Lower leg skin (tissue), 4 donors: ENCODE data around the gene SLC6A12. TPM values are rescaled to one million over a fixed set of nuclear protein-coding genes. Genes with fewer than 3 reads are reported as not detected.

ENCODE experiments used
- DNase-seq, 2 donors: peaks; one replicate each; pipeline ENCODE4 v3.0.0-alpha.2; 2019; ENCODE audit warnings: low spot score in 2 of 2
- H3K4me3 ChIP-seq: fragments of 200-600 bp; sonication (generic); 2 replicates; pipeline ENCODE4 v1.5.1; 2017; ENCODE audit warnings: mild to moderate bottlenecking, low read depth; ENCODE audit not compliant: poor library complexity, severe bottlenecking
- CTCF ChIP-seq, 3 donors: fragments of 450-650 bp; IDR thresholded peaks; one replicate each; pipeline ENCODE4 v1.5.1; 2016; ENCODE audit warnings: antibody characterized with exemption in 3 of 3, mild to moderate bottlenecking in 3 of 3, moderate library complexity in 2 of 3
- POLR2A ChIP-seq, 2 donors: fragments of 450-650 bp; IDR thresholded peaks; one replicate each; pipeline ENCODE4 v1.6.1; 2016 to 2017; ENCODE audit warnings: antibody characterized with exemption in 2 of 2, mild to moderate bottlenecking in 1 of 2, moderate library complexity in 1 of 2
- WGBS, 2 donors: methylation state at CpG; one replicate each; pipeline ENCODE4 v1.1.5; 2018; 5-methylcytosine and 5-hydroxymethylcytosine counted together
- intact Hi-C: fragments of 100-400 bp; cut with DNase I; formaldehyde crosslinking; loops from one replicate; pipeline ENCODE4 v1.15.0; 2023; ENCODE audit warnings: low total_unique reads
- total RNA-seq, 4 donors: library from RNA; depleted of rRNA; stranded (reverse); fragments of >200 nt; gene quantifications; one replicate each; pipeline ENCODE4 v1.1.0, GENCODE V29; 2016

Gene SLC6A12
- total RNA-seq, 4 donors from 2014 or later: 0.30 to 0.74 (median 0.71) TPM; not detected in 1

GRCh38 chr12:153080-153746 lies 60.7 kb downstream of the SLC6A12 start:
- 22 to 29% methylated on average over 7 to 11 of the region's 11 CpGs for WGBS, 2 donors
- TF ChIP-seq CTCF (IDR thresholded peaks at IDR 0.05): no peak
- no peak for TF ChIP-seq POLR2A (IDR thresholded peaks at IDR 0.05)
- peak in 1 of 2 donors; percentile 23 for DNase-seq
- intact Hi-C loops: no loop called here
- no peak overlapping the region for H3K4me3 ChIP-seq

- DNase-seq: no peak
- intact Hi-C loops: no loop called here
- WGBS, 2 donors: 46 to 62% methylated on average over 2 to 3 of the region's 3 CpGs
- H3K4me3 ChIP-seq: no peak overlapping the region
- no peak for TF ChIP-seq CTCF (IDR thresholded peaks at IDR 0.05)
- TF ChIP-seq POLR2A (IDR thresholded peaks at IDR 0.05): no peak
Measured at GRCh38 chr12:152440-152839, 61.5 kb downstream of the SLC6A12 start.

GRCh38 chr12:151579-151978 lies 62.4 kb downstream of the SLC6A12 start:
- no peak for DNase-seq
- intact Hi-C loops: no loop called here
- TF ChIP-seq POLR2A (IDR thresholded peaks at IDR 0.05): no peak
- no peak for TF ChIP-seq CTCF (IDR thresholded peaks at IDR 0.05)
- no peak overlapping the region for H3K4me3 ChIP-seq
- 80 to 87% methylated on average over 5 of the region's 5 CpGs for WGBS, 2 donors

DNA sequence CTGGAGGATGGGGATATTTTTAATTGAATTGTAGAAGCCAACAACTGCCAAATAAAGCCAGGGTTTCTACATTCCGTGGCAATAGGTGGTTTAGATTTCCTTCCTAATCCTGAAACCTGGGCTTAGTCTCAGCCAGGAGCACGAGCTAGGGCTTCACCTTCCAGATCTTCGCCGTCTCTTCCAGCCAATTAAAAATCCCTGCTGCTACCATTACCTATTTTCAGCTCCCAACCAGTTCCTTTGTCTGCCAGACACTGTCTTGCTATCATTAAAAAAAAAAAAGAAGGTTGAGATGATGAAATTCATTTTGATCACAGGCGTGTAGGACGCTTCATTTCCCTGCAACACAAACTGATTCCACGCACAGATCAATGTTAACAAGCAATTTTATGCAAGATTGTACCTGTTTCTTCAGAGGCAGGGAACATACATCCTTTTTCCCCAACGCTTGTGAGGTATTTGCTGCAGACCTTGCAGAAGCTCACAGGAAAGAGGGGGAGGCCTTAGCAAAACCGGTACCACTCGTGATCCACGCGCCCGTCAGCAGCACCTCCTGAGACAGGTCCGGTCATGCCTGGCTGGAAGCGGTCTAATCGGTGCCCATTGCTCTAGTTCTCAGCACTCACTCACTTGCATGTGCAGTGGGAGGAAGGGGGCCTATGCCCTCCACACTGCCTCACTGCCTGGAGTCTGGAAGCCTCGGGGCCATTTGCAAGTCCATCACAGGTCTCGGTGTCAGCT lies 65.1 kb downstream of the SLC6A12 start:
- no peak for DNase-seq
- 64 to 69% methylated on average over 18 of the region's 18 CpGs for WGBS, 2 donors

DNA sequence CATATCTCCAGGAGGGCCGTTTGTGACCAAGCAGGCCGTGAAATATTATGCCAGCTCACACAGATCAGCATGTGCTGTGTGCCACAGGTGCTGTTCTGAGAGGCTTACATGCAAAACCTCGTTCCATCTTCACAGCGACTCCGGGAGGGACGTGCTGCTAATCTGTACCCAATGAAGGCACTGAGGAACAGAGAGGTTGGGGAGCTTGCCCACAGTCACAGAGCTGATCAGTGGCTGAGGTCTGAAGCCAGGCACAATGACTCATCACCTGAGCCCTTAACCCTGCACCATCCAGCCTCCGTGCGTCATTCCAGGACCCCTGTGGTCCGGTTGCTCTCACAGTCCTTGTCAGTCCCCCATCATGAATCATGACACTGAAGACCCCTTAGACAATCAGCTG lies 66.7 kb downstream of the SLC6A12 start:
- no peak for DNase-seq
- TF ChIP-seq POLR2A (IDR thresholded peaks at IDR 0.05) (no peak), CTCF (IDR thresholded peaks at IDR 0.05) (no peak)
- H3K4me3 ChIP-seq: no peak overlapping the region
- WGBS, 2 donors: 87 to 95% methylated on average over 9 of the region's 9 CpGs
- intact Hi-C loops: no loop called here

More for the DNA sequence above, 65.1 kb downstream of the SLC6A12 start:
- intact Hi-C loops: no loop called here
- no peak for TF ChIP-seq CTCF (IDR thresholded peaks at IDR 0.05)
- no peak for TF ChIP-seq POLR2A (IDR thresholded peaks at IDR 0.05)
- H3K4me3 ChIP-seq: no peak overlapping the region
